Keratinocyte (primary cell): ENCODE measurements around the gene ITIH4. TPM values are rescaled to one million over a fixed set of nuclear protein-coding genes. Genes with fewer than 3 reads are reported as not detected.

ENCODE experiments used
- DNase-seq: peaks from one replicate; pipeline ENCODE4 v3.0.0-alpha.2; 2011; ENCODE audit warnings: low read depth, missing footprints, low spot score
- FAIRE-seq: peaks from 2 replicates; lab custom pipeline; 2011; peaks lifted over from hg19 to GRCh38; lab: Jason Lieb, UNC
- H2AFZ ChIP-seq: 2 replicates; pipeline ENCODE4 v1.6.0; 2012; ENCODE audit warnings: low read length, control low read depth, inconsistent platforms; ENCODE audit not compliant: control insufficient read depth
- H3K27ac ChIP-seq: 2 replicates; pipeline ENCODE4 v1.5.1; 2011; ENCODE audit warnings: low read length; ENCODE audit not compliant: control insufficient read depth, insufficient read depth
- H3K27me3 ChIP-seq: 3 replicates; pipeline ENCODE4 v1.6.0; 2011; ENCODE audit warnings: low read length; ENCODE audit not compliant: control insufficient read depth, insufficient read depth; ENCODE audit errors: extremely low read depth
- H3K36me3 ChIP-seq, 2 experiments: 2 replicates in 1 of 2; 3 replicates in 1 of 2; pipeline ENCODE4 v1.5.1; 2011; ENCODE audit warnings: low read length in 2 of 2, mild to moderate bottlenecking in 1 of 2; ENCODE audit not compliant: control insufficient read depth in 2 of 2, insufficient read depth in 2 of 2; ENCODE audit errors: extremely low read depth in 1 of 2
- H3K4me1 ChIP-seq: 3 replicates; pipeline ENCODE4 v1.5.1; 2011; ENCODE audit warnings: low read length; ENCODE audit not compliant: control insufficient read depth, insufficient read depth; ENCODE audit errors: extremely low read depth
- H3K4me2 ChIP-seq: 3 replicates; pipeline ENCODE4 v1.6.0; 2011; ENCODE audit warnings: low read depth, low read length; ENCODE audit not compliant: control insufficient read depth, insufficient read depth; ENCODE audit errors: extremely low read depth
- H3K4me3 ChIP-seq, 3 experiments: fragments of 200-600 bp in 1 of 3; sonication (generic) in 1 of 3; 2 replicates in 2 of 3; 3 replicates in 1 of 3; pipeline ENCODE4 v1.5.1; 2011 to 2016; ENCODE audit warnings: low read length in 3 of 3, mild to moderate bottlenecking in 3 of 3, control low read depth in 2 of 3, inconsistent platforms in 1 of 3, low read depth in 1 of 3, mixed read lengths in 1 of 3, mixed run types in 1 of 3, moderate library complexity in 1 of 3; ENCODE audit not compliant: control insufficient read depth in 2 of 3, insufficient read depth in 2 of 3; ENCODE audit errors: extremely low read depth in 1 of 3
- H3K79me2 ChIP-seq: 2 replicates; pipeline ENCODE4 v1.6.0; 2012; ENCODE audit warnings: low read length; ENCODE audit not compliant: control insufficient read depth, insufficient read depth
- H3K9ac ChIP-seq: 3 replicates; pipeline ENCODE4 v1.6.0; 2011; ENCODE audit warnings: low read length; ENCODE audit not compliant: control insufficient read depth, insufficient read depth; ENCODE audit errors: extremely low read depth
- H3K9me1 ChIP-seq: 3 replicates; pipeline ENCODE4 v1.6.0; 2011; ENCODE audit warnings: low read length; ENCODE audit not compliant: control insufficient read depth, insufficient read depth; ENCODE audit errors: extremely low read depth
- H3K9me3 ChIP-seq: 2 replicates; pipeline ENCODE4 v1.5.1; 2012; ENCODE audit warnings: low read depth, low read length; ENCODE audit not compliant: control insufficient read depth
- H4K20me1 ChIP-seq: 3 replicates; pipeline ENCODE4 v1.6.0; 2011; ENCODE audit warnings: low read length; ENCODE audit not compliant: control insufficient read depth, insufficient read depth; ENCODE audit errors: extremely low read depth
- EZH2 ChIP-seq: IDR thresholded peaks from one replicate; pipeline ENCODE4 v1.6.1; 2012; ENCODE audit warnings: inconsistent platforms, mild to moderate bottlenecking, low read length, moderate library complexity
- dilution Hi-C: fragments of 300-500 bp; cut with MboI; formaldehyde crosslinking; loops from one replicate; pipeline ENCODE4 v1.7.0; 2020; ENCODE audit warnings: low sequenced_read_pairs; ENCODE audit not compliant: extremely low pct_ligation_motif_present
- polyA plus RNA-seq, 5 experiments: library from polyadenylated mRNA; depleted of rRNA in 3 of 5; stranded (reverse) in 3 of 5; stranded (forward) in 1 of 5; unstranded in 1 of 5; fragments of >200 nt; gene quantifications; 1 replicate in 1 of 5; 2 replicates in 3 of 5; 3 replicates in 1 of 5; pipeline versions ENCODE4 v1.2.1 to v1.2.3, GENCODE V29; 2011 to 2012; ENCODE audit warnings: missing spikeins in 2 of 5, low read depth in 1 of 5, low replicate concordance in 1 of 5
- TF ChIP-seq, protein P1 (sequence below), 3 experiments: IDR thresholded peaks in 1 of 3; conservative IDR thresholded peaks in 1 of 3; optimal IDR thresholded peaks in 1 of 3; 2 replicates in 2 of 3; 3 replicates in 1 of 3; pipeline versions ENCODE3 to v1.5.1; 2011; ENCODE audit warnings: low read length in 3 of 3, mild to moderate bottlenecking in 3 of 3, moderate library complexity in 2 of 3, control low read depth in 1 of 3, inconsistent platforms in 1 of 3; ENCODE audit not compliant: insufficient read depth in 2 of 3; ENCODE audit errors: extremely low read depth in 1 of 3

Gene ITIH4
- polyA plus RNA-seq, 1 donor (not counting 4 experiments of a cell fraction or from before 2014, with no cell fraction given), result 1.4 TPM

DNA sequence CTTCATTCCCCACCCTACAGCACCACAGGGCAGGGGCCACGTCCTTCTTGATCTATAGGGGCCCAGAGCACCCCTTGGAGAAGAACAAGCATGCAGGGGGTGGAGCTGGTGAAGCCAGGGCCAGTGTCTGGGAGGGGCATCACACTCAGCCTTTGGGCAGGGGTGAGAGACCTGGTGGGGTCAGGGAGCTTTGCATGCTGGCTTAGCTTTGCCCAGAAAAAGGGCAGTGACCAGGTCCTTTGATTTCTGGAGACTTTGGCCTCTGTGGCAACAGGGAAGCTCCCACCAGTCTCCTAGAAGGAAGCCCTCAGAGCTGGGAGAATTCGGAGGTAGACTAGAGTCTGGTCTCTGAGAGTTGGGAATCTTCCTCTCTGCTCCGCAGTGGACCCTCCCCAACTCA, 990 bp downstream of the ITIH4 start:
- Histone ChIP-seq H4K20me1 (no peaks in the 10 kb centered on the region), H3K27ac (no peak overlapping the region), H3K4me1 (peaks cover 16% of the 10 kb centered on the region), H3K4me3 (no peak overlapping the region), H3K9ac (no peak overlapping the region), H3K9me3 (no peaks in the 10 kb centered on the region), H3K4me2 (no peak overlapping the region), H3K27me3 (no peaks in the 10 kb centered on the region), H3K36me3 (peaks cover 0 to 1% of the 10 kb centered on the region in 2 experiments), H2AFZ (no peak overlapping the region), H3K9me1 (no peaks in the 10 kb centered on the region), H3K79me2 (no peaks in the 10 kb centered on the region)
- dilution Hi-C loops, result no loop called here
- TF ChIP-seq EZH2, result no peak
- no peak for DNase-seq
- no peak for FAIRE-seq

DNA sequence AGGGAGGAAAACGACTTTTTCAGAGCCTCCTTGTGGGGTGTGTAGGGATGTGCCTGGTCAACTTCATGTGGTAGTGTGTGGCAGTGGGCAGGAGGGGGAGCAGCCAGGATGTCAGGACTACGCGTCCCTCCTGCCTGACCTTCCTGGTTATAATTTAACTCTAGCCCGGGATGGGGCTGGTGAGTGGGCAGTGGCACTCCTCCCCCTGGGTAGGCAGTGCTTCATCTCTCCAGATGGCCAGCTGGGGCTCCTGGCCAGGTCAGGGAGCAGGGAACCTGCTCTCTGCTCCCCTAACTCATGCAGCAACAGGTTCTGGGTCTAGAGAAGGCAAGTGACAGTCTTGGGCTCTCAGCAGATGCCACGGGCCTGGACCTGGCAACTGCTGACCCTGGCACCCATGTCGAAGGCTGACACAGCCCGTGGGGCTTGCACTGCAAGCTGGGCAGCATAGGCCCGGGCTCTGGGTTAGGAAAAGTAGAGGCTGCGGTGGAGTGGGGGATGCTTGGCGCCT, 2.6 kb downstream of the ITIH4 start:
- no peaks in the 10 kb centered on the region for H3K9me1 ChIP-seq
- H3K9ac ChIP-seq, result no peak overlapping the region
- dilution Hi-C loops, result no loop called here
- H3K27me3 ChIP-seq, result no peaks in the 10 kb centered on the region
- no peak for TF ChIP-seq EZH2
- TF ChIP-seq, protein P1, sequence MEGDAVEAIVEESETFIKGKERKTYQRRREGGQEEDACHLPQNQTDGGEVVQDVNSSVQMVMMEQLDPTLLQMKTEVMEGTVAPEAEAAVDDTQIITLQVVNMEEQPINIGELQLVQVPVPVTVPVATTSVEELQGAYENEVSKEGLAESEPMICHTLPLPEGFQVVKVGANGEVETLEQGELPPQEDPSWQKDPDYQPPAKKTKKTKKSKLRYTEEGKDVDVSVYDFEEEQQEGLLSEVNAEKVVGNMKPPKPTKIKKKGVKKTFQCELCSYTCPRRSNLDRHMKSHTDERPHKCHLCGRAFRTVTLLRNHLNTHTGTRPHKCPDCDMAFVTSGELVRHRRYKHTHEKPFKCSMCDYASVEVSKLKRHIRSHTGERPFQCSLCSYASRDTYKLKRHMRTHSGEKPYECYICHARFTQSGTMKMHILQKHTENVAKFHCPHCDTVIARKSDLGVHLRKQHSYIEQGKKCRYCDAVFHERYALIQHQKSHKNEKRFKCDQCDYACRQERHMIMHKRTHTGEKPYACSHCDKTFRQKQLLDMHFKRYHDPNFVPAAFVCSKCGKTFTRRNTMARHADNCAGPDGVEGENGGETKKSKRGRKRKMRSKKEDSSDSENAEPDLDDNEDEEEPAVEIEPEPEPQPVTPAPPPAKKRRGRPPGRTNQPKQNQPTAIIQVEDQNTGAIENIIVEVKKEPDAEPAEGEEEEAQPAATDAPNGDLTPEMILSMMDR (optimal IDR thresholded peaks at IDR 0.05 in 1 of 3, IDR thresholded peaks at IDR 0.05 in 1 of 3, conservative IDR thresholded peaks at IDR 0.05 in 1 of 3; ENCODE audit: extremely low read depth in 1 of 3, insufficient read depth in 2 of 3, low read length in 3 of 3), result no peak
- no peak overlapping the region for H3K4me2 ChIP-seq
- H3K27ac ChIP-seq, result no peak overlapping the region
- DNase-seq, result no peak
- FAIRE-seq, result no peak
- no peaks in the 10 kb centered on the region for H3K79me2 ChIP-seq
- H3K4me3 ChIP-seq, result no peak overlapping the region
- H2AFZ ChIP-seq, result no peak overlapping the region
- H4K20me1 ChIP-seq, result no peaks in the 10 kb centered on the region
- no peaks in the 10 kb centered on the region for H3K36me3 ChIP-seq
- H3K4me1 ChIP-seq, result peaks cover 16% of the 10 kb centered on the region
- H3K9me3 ChIP-seq, result no peaks in the 10 kb centered on the region

DNA sequence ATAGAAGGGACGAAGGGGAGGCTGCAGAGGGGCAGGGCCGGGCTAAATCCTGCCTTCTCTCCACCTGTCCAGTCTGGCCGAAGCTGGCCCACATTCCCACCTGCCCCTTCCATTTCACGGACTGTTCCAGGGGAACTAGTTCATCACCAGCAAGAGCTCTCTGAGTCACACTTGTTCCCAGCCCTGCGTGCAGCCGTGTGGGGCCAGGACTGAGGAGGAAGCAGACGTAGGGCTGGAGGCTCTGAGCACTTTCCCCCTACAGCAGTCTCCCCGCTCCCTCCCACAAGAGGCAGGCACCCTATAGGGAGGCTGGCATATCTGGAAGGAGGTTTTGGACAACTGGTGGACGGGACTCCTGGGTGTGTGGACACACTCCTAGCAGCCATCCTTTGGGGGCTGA, 3.0 kb downstream of the ITIH4 start:
- no peak overlapping the region for H3K4me2 ChIP-seq
- no peaks in the 10 kb centered on the region for H3K9me3 ChIP-seq
- no peak overlapping the region for H3K27ac ChIP-seq
- no peaks in the 10 kb centered on the region for H4K20me1 ChIP-seq
- H3K27me3 ChIP-seq, result no peaks in the 10 kb centered on the region
- no peak overlapping the region for H2AFZ ChIP-seq
- no peaks in the 10 kb centered on the region for H3K9me1 ChIP-seq
- TF ChIP-seq, protein P1 (optimal IDR thresholded peaks at IDR 0.05 in 1 of 3, IDR thresholded peaks at IDR 0.05 in 1 of 3, conservative IDR thresholded peaks at IDR 0.05 in 1 of 3; ENCODE audit: extremely low read depth in 1 of 3, insufficient read depth in 2 of 3, low read length in 3 of 3), result no peak
- no peak for TF ChIP-seq EZH2
- H3K36me3 ChIP-seq, result no peaks in the 10 kb centered on the region
- H3K4me3 ChIP-seq, result no peak overlapping the region
- FAIRE-seq, result no peak
- DNase-seq, result no peak
- H3K4me1 ChIP-seq, result peaks cover 16% of the 10 kb centered on the region
- no peaks in the 10 kb centered on the region for H3K79me2 ChIP-seq
- dilution Hi-C loops, result no loop called here
- no peak overlapping the region for H3K9ac ChIP-seq
